Ovary (tissue), 3 donors: ENCODE data around the gene ALK.

Experiments used
- EP300 ChIP-seq: sonication (generic); formaldehyde crosslinking; IDR thresholded peaks from one replicate; pipeline ENCODE4 v1.6.1; 2017; ENCODE audit warnings: antibody characterized with exemption
- POLR2A ChIP-seq: fragments of 450-650 bp; IDR thresholded peaks from one replicate; pipeline ENCODE4 v1.6.1; 2017; ENCODE audit warnings: antibody characterized with exemption, mild to moderate bottlenecking, moderate library complexity
- TF ChIP-seq, protein P1 (sequence below), 3 donors: fragments of 450-650 bp in 2 of 3; fragments of 200-600 bp in 1 of 3; IDR thresholded peaks; one replicate each; pipeline versions ENCODE4 v1.5.1 to v1.8.0; 2016 to 2022; ENCODE audit warnings: antibody characterized with exemption in 3 of 3, mild to moderate bottlenecking in 1 of 3
- donor health status: DM: no; HTN: no; CAD: no.

DNA sequence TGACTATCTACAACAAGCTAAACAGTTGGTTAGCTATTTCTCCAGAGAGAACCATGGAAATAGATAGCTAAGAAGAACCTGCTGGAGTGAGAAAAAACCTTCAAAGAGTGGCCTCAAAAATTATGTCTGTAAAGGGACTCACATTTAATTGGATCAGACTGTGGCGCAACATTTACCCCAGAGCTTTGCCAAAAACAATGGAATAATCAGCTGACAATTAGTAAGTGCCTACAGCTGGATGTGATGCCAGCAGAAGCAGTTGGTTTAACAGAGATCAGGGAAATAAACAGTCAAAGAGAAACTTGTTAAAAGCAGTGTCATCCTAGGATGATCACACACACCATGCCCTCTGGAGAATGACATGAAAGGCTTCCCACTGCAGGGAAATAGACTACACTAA lies 495.5 kb downstream of the ALK start:
- TF ChIP-seq, protein P1, sequence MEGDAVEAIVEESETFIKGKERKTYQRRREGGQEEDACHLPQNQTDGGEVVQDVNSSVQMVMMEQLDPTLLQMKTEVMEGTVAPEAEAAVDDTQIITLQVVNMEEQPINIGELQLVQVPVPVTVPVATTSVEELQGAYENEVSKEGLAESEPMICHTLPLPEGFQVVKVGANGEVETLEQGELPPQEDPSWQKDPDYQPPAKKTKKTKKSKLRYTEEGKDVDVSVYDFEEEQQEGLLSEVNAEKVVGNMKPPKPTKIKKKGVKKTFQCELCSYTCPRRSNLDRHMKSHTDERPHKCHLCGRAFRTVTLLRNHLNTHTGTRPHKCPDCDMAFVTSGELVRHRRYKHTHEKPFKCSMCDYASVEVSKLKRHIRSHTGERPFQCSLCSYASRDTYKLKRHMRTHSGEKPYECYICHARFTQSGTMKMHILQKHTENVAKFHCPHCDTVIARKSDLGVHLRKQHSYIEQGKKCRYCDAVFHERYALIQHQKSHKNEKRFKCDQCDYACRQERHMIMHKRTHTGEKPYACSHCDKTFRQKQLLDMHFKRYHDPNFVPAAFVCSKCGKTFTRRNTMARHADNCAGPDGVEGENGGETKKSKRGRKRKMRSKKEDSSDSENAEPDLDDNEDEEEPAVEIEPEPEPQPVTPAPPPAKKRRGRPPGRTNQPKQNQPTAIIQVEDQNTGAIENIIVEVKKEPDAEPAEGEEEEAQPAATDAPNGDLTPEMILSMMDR (IDR thresholded peaks at IDR 0.05): no peak
- TF ChIP-seq POLR2A: no peak
- no peak for TF ChIP-seq EP300
